Stimulated activated CD8-positive, alpha-beta memory T cell treated with anti-CD3 and anti-CD28 coated beads, Interleukin-7, amount 100 ng/mL, for 48 hours (primary cell): ENCODE results near the gene SLC22A13.

Experiments used
- DNase-seq, 2 donors: peaks; one replicate each; pipeline ENCODE4 v3.0.0-alpha.2; 2020; ENCODE audit warnings: low read depth in 1 of 2; ENCODE audit errors: extremely low read depth in 1 of 2

SLC22A13 gene

DNA sequence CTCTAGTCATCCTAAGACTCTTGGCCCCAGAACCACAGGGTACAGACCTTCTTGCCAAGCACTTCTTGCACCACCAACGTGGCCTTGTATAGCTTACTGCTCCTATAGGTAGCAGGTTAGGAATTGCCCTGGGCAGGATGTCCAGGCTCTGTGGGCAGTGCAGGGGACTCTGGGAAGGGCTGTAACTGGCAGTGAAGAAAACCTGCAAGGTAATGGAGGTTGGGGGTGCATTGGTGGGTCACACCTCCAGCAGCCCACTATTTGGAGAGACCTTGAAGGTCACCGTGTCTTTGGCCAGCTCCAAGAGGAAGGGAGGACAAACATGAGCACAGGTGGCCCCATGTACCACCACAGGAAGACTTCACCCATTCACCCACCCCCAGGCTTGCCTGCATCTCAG lies 59.6 kb downstream of the SLC22A13 start:
- no peak for DNase-seq

- no peak for DNase-seq
These were observed 61.9 kb downstream of the SLC22A13 start for GRCh38 chr3:38327335-38328009.
